ENCODE results near the gene POU2F3.

The POU2F3 gene

DNA sequence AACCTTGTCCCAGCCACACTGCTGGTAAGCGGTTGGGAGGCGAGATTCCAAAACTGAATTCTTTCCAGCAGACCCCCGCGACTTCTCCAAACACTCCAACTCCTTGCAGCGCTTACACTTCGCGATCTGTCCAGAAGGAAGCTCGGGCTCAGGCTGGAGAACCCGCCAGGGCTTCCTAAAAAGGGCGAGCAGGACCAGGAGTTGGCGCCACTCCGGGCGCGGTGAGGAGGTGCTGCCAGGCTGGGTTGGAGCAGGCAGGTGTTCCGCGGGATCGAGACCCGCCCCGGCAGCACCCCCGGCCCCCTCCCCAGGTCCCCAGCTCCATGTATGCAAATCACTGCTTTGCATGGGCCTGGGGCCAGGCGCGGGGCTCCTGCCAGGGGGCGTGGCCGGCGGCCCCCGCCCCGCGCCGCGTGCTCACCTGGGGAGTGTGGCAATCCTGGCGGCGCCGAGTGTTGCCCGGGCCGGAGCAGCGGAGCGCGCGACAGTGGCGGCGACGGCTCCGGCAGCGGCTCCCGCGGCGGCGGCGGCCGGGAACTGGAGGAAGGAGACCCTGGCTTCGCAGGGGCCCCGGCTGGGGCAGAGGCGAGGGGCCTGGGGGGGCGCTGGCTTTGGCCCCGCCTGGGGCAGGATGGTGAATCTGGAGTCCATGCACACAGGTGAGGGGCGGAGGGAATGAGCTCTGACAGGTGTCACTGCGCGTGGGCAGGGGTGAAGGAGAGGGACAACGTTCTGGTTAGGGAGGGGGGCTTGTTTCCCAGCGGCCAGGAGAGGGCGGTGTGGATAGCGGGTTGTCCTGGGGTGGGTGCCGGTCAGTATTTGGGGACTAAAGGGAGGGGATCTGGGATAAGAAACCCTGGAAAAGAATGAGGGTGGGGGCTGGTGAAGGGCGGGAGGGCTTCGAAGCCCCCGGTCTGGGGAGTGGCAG lies at the start of gene POU2F3:
Gene POU2F3, plus strand, starts transcription at position 428 of the 928 bp plus-strand sequence. Its CDS starts 204 bp downstream, at position 632.
- DNase-seq (ENCODE audit: low spot score), result no peak

DNA sequence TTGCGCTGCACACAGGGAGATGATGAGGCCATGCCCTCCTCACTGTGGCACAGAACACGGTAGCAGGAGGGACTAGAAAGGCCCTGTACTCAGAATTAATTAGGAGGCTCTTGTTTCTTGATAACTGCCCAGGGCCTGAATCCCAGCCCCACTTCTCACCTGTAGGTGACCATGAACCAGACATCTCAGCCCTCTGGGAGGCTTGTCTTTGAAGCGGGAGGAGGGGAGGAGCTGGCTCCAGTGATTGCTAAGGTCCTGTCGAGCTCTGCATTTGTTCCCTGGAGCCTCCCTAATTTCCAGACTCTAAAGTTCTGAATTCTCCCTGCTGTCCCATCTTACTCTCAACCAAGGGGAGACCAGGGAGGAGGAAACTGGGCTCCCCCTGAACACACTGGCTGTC lies 48.9 kb upstream of the POU2F3 start:
- DNase-seq (ENCODE audit: low spot score), result no peak

DNA sequence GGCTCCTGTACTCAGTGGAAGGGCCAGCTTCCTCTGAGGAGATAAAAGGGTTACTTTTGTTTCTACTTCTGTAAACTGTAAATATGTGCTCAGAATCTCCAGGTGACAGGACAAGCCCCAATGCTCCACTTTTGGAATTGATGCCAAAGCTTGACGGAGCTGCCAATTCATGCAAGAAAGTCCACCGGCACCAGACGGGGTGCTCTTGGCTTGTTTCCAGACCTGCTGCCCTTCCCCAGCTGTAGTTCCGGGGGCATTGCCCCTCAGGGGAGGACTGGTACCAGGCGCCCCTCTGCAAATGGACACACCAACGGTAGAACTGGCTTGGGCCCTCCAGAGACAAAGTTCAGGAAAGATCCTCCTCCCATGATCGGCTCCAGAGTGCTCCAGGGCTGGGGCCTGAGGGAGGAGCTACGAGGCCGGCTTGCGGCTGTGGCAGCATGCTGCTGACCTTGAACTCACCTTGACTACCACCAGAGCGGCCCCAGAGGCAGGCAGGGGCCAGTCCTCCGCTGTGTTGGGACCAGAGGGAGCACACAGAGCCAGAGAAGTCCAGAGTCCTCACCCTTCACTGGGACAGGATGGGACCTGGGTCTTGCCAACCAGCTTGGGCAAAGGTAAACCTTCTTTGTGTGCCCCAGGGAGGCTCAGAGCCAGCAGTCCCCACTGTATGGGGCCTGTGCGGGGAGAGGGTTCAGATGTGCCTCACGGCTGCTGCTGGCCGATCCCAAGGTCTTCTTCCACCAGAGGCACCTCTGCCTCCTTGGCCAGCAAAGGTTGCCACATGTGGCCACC lies 46.9 kb upstream of the POU2F3 start:
- DNase-seq (ENCODE audit: low spot score), result no peak

DNA sequence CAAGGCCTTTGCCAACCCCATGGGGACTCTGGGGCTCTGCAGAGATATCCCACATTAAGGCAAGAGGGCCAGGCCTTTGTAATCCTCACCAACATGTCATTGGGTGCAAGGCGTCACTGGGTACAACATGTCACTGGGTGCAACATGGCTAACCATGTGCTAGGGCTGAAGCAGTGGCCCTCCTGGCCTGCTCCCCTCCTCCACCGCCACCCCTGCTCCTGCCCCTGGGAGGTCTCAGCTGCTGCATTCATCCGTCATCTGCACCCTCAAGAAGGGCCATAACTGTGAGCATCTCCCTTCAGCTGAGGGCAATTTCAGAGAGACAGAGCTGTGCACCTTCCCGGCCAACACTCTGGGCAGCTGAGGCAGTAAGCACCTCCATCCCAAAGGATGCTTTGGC lies 45.8 kb upstream of the POU2F3 start:
- no peak for DNase-seq (ENCODE audit: low spot score)

DNA sequence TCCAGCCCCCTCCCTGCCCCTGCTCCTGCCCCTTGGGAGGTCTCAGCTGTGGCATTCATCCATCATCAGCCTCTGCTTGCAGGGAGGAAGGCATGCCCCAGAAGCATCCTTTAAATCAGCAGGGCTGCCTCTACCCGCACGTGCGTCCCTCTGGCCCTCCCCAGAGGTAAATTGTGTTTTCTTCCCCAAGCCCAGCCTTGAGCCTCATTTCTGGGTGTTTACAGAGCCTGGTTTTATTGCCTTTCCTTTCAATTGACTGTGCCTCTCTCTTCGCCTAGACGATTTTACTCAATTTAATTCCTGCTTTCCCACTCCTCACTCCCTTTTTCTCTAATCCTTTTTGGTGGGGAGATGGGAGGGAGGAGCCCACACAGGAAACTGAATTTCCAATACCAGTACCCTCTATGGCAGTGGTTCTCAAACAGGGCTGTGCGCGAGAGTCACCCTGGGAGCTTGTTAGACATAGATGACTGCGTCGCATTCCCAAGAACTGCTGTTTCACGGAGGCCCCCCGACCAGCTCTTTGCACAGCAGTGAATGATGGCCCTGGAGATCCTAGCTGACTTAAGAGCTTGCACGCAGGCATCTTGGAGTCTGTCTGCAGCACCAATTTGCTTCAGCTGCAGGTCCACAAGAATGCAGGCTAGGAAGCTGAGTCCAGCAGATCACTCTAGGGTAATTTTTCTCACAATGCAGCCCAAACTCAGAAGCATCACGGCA lies 44.2 kb upstream of the POU2F3 start:
- DNase-seq (ENCODE audit: low spot score), result no peak

DNA sequence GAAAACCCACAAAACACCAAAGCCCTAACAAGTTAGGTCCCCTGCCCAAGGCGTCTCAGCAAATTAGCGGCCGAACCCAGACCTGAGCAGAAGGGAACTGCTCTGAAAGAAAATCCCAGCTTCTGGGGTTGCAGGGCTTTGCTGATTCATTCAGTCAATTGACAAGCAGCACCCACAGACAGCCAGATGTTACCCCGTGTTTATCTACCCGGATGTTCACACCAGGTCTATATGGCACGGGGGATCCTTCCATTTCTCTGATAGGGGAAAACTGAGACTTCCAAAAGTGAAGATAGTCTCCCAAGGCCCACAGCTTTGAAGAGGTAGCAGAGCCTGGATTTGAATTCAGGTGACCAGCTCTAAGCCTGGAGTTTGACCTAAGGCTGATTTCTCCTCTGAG lies 43.1 kb upstream of the POU2F3 start:
- DNase-seq (ENCODE audit: low spot score), result no peak

DNA sequence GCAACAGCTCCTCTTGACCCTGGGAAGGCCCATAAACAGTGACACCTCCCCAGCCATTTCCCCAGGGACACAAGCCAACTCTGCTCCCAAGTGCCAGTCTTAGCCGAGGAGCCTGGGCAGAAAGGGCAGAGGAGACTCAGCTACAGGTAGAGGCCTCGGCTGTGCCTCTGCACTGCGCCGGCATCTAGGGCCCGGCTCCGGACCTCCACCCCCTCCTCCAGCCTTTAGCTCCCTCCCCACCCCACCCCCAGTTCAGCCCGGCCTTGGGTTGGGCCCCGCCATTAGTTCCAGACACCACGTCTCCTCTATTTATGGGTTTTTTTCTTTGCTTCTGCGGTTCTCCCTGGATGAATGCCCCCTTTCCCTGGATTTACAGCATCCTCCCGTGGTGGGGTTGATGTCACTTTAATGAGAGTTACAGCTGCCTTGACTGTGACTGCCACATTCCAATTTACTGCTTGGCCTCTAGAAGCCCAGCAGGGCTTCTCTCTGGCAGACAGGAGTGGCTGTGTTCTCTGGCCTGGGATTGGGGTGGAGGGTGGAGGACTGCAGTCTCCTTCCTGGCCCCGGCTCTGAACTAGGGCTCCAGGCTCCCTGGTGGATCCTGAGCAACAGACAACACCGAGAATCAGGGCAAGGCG lies 42.6 kb upstream of the POU2F3 start:
- DNase-seq (ENCODE audit: low spot score), result no peak

DNA sequence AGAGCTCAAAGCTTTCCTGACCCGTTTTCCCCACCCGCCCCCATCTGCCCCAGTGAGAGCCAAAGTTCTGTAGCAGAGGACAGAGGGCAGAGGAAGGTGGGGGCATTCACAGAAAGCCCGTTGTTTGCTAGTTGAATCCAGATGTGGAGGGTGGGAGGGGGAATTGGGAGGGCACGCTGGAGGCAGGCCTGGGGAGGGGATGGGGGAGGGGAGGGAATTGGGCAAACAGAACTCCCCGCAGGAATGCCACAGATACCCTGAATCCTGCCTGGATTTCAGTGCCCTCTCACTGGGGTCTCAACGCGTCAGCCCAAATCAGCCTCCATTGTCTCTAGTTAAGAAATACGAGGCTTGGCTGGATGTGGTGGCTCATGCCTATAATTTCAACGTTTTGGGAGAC lies 42.0 kb upstream of the POU2F3 start:
- DNase-seq (ENCODE audit: low spot score), result no peak

DNA sequence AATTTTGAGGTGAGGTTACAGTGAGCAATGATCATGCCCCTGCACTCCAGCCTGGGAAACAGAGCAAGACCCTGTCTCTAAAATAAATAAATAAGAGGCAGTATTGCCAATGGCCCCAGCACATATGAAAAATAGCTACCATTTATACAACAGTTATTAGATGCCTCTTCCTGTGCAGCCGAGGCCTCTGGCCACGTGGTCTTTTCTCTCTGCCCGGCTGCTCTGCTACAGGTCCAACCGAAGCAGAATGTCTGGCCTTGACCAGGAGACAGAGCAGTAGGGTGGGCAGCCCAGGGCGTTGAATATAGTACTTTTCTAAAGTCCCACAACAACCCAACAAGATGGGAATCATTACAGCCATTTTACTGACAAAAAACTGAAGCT lies 41.5 kb upstream of the POU2F3 start:
- DNase-seq (ENCODE audit: low spot score), result no peak

DNA sequence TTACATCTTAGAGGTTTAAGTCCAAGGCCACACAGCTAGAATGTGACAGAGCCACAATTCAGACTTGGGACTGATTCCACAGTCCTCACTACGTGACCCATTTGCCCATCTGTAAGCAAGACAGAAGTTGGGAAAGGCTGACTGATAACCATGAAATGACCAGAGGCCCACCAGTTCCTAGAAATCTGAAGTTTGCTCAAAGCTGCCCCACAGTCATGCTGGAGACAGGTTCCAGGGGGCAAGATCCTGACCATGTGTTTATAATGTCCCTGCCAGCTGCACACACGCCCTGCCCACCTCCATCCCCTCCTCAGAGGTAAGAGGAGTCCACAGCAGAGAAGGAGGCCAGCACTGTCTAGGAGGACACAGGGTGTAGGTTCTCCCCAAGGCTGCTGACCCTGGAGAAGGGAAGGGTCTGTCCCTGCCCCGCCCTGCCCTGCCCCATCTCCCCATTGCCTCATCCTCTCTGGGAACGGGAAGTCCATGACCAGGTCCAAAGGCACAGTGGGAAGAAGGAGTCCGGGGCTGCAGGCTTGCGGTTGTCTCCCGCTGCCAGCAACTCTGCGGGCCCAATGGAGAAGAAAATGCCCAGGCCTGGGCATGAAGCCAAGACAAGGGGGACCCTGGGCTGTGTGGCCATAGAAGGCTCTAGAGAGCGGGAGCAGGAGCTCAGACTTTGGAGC lies 41.0 kb upstream of the POU2F3 start:
- no peak for DNase-seq (ENCODE audit: low spot score)

DNA sequence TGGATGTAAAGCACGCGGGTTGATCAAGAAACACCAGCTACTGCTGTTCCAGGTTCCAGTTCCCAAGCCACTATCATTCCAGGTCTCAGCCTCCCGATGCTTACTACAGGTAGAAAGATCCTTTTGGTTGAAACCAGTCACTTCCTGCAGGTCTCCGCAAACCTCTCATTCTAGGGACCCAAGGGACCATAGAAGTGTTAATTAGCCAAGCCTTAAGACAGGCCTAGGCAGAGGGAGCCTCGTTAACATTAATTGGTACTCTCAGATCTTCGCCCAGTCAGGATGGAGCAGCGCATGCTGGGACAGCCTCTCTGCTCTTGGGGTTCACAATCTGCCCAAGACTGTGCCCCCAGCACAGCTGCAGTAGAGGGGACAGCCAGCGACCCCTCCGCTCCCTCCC lies 40.3 kb upstream of the POU2F3 start:
- DNase-seq (ENCODE audit: low spot score), result no peak

DNA sequence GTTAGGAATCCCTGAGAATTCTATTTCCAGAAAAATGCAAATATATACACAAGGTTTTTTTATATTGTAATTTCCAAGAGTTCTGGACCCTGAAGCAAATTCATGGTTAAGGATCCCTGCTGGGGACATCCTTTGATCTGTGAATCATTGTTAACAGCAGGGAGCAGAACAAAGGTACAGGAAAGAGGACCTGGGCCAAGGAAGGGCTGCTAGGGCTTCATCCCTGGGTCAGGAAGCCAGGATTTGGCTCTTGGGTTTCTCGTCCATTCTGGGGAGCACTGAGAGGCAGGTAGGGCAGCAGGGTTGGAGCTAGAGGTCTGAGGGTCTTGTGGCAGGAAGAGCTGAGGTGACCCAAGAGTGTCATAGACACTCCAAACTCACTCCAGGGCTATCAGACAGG lies 39.3 kb upstream of the POU2F3 start:
- DNase-seq (ENCODE audit: low spot score), result no peak

DNA sequence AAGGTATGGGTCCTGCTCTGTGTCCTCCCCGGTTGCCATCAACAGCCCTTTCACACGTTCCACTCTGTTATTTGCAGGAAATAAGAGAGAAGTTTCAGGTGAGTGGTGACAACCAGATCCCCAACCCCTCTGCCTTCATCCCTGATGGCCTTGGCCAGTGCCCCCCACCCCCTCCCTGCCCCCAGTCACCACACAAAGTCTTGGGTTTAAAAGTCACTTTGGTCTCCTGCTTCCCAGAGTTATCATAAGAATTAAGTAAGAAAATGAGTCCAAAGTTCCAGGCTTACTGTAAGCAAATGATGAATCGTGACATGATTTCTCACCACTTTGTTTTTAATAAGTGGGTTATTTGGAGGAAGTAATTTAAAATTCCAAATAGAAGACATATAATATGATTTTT lies 38.3 kb upstream of the POU2F3 start:
- DNase-seq (ENCODE audit: low spot score), result no peak

DNA sequence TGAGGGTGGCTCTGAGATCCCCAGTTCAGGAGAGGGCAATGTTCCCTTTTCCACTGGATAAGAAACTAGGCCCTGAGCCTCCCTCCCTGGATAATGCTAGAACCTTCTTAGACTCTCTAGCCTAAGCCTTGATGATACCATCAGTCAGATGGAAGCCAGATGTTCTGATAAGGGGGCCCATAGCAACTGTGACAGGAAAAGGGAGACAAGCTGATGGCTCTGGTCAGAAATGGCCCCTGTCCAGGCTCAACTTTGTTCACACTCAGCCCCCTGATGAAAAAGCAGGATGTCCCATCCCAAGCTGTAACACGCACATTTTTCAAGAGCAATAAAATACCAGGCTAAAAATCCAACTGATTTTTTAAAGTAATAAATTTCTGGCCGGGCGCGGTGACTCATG lies 36.3 kb upstream of the POU2F3 start:
- DNase-seq (ENCODE audit: low spot score), result no peak

DNA sequence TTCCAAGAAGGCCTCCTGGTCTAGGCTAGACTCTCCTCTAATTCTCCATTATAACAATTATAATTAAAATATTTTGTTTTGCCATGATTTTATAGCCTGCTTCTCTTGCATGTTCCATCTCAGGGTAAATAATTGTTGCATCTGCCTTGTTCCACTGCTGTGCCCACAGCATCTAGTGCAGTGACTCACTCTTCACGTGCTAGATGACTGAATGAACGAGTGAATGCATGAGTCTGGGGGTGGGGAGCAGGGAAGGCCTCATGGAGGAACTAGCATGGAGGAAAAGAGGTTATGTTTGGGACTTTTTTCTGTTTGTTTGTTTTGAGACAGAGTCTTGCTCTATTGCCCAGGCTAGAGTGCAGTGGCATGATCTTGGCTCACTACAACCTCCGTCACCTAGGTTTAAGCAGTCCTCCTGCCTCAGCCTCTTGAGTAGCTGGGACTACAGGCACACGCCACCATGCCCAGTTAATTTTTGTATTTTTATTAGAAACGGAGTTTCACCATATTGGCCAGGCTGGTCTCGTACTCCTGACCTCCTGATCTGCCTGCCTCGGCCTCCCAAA lies 34.3 kb upstream of the POU2F3 start:
- no peak for DNase-seq (ENCODE audit: low spot score)

DNA sequence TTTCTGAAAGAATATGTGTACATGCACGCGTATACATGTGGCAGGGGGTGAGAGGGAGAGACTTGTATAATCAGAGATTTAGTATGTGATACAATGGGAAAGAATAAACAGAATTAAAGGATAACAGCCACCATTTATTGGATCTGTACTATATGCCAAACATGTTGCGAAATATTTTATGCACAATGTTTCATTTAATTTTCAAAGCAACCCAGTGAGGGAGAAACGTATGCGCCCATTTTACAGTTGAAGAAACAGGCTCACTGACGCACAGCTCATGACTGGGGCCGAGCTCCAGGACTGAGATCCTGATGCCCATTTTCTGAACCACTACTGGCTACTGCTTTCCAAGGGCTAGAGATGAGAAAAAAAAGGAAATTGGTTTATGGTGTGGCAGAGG lies 32.4 kb upstream of the POU2F3 start:
- DNase-seq (ENCODE audit: low spot score), result no peak

DNA sequence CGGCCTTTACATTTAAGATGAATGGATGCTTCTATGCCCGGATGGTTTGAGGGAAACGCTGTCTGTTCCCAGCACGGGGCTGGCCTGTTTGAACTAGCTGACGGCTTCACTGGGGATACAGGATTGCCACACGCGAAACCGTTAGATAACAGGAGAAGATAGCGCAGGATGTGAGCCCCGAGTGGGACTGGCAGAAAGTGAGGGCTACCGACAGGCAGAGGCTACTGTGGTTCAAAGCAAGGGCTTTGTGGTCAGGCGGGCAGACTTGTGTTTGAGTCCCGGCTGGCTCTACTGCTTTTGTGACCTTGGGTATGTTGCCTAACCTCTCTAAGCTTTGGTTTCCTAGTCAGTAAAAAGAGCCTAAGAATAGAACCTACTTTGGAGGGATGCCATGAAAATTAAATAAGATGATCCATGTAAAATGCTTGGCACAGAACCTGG lies 31.9 kb upstream of the POU2F3 start:
- no peak for DNase-seq (ENCODE audit: low spot score)

DNA sequence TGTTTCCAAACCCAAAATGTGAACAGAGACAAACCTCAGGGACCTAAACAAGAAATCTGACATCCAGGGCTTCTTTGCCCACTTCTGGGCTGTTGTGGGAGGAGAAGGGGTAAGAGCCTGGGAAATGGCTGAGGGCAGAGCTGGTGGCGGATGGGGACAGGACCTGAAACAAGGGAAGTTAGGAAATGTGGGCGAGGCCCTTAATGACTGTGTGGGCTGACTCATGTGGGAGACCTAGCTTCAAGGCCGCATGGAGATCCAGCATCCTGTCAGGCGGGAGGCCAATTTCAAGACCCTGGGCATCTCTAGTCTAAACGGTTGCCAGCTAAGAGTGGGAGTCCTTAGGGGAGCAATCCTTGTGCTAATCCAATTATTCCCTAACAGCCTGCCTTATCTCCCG lies 31.2 kb upstream of the POU2F3 start:
- DNase-seq (ENCODE audit: low spot score), result no peak

DNA sequence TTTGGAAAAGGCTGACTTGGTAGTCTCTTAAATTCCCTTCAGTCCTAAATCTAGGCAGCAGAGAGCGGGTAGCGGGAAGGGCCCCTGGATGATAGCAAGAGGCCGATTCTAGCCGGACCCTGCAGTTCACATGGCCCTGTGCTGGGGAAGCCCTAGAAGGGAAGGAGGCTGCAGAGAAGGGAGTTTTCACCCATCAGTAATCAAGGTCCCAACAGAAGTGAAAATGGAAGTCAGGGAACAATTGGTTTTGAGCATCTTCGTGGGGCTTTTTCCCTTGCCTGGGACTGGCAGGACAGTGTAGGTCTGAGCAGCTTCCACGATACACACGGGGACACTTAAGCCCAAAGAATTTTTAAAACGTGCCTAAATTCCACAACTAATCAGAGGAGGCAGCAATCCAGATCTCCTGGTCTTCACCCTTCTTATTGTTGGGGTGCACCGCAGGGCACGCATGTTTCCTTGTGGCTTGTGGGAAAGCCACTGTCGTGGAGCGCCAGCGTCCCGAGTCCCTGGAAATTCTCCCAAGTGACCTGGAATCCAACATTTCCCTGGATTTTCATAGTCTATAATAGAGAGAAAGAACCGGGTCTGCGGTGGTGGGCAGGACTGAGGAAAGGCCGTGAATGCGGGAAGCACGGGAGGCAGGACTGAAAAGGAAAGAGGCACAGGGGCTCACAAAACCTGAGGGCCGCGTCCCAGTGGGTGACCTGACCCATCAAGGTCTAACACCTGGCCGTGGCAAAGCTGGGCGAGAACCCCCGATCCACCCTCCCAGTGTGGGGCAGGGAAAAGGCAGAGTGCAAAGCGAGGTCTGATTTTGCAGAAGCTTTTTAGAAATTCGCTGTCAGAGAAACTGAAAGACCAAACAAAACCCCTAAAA lies 30.0 kb upstream of the POU2F3 start:
- no peak for DNase-seq (ENCODE audit: low spot score)

All from germinal center (tissue), 1 donor.